ENCODE data around the gene RFLNA.

Gene RFLNA

GRCh38 chr12:124356221-124356620 is 61.3 kb downstream of the RFLNA start:
- TF ChIP-seq CTCF (conservative IDR thresholded peaks at IDR 0.05) (no peak), ZFX (IDR thresholded peaks at IDR 0.05) (no peak)
- H3K27ac ChIP-seq: no peak overlapping the region

- H3K27ac ChIP-seq: no peak overlapping the region
- no peak for TF ChIP-seq CTCF (conservative IDR thresholded peaks at IDR 0.05)
- TF ChIP-seq ZFX (IDR thresholded peaks at IDR 0.05): no peak
Measured at GRCh38 chr12:124357616-124358015, 62.7 kb downstream of the RFLNA start.

GRCh38 chr12:124358572-124358971 is 63.7 kb downstream of the RFLNA start:
- H3K27ac ChIP-seq: peak overlapping the region; percentile 92
- no peak for TF ChIP-seq ZFX (IDR thresholded peaks at IDR 0.05)
- TF ChIP-seq CTCF (conservative IDR thresholded peaks at IDR 0.05): no peak

DNA sequence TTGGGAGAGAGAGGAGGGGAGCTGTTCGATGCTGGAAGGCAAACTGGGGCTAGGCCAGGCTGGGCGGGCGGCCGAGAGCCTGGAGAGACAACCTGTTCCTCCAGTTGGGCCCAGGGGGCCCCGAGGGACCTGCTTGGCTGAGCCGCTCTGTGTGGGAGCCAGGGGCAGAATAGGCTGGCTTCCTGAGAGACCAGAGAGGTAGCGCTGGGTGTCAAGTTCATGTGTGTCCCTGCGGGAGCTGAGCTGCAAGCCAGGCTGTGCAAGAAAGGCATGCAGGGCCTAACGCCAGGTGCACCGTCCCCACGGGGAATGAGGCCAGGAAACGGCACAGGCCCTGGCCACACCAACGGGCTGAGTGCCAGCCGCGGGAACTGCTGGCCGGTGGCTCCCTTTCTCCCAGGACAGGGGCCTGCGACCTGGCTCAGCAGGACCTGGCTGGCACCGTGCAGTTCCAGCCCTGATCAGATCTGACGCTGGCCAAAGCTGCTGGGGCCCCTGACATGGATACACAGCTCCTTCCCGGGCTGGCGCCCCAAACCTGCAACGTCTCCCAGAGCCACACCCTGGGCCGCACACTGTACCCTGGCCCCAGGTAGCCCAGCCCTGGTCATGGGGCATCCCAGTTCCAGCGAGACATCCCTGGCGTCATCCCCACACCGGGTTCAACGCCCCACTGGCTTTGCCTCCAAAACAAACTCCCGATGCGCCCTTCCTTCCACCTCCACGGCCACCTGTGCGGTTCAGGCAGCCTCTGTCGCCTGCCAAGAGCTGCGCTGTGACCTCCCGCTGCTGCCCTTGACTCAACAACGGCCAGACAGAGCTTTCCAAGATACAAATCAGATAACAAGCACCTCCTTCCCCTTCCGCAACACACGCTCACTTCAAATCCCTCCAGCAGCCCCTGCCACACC is 65.0 kb downstream of the RFLNA start:
- TF ChIP-seq CTCF (conservative IDR thresholded peaks at IDR 0.05) (no peak), ZFX (IDR thresholded peaks at IDR 0.05) (no peak)
- peak overlapping the region; percentile 92 for H3K27ac ChIP-seq

DNA sequence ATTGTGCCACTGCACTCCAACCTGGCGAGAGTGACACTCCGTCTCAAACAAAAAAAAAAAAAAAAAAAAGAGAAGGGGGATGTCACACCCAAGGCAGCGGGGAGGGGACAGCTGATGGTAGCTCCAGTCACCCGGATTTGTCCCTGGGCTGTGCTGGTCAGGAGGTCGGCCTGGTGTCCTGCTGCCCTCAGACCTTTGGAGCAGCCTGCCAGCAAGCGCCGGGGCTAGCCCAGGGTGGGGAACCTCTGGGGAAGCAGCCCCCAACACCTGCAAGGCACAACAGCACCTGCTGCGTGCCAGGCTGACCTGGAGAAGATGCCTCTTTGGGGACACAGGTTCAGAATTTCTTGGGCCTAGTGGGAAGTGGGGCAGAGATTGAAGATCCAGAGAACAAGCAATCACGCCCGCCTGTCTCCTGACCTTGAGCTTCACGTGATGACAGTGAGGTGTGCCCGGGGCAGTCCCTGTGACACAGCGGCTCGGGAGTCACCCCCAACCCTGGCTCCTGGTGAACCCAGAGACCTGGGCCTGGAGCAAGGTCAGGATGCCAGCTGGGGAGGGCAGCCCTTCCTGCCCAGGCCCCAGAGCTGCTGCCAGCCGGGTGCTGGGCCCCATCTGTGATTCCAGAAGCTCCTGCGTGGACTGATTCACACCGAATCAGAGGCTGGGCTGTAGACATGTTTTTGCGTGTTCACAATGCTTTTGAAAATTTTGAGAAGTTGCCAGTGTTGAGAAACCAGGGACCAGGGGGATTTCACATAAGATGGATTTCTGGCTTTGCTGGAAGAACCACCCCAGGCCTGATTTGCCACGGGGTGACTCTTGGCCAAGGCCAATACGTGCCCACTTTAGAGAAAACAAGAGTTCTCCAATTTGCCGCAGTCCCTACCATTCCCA is 66.4 kb downstream of the RFLNA start:
- TF ChIP-seq ZFX (IDR thresholded peaks at IDR 0.05) (no peak), CTCF (conservative IDR thresholded peaks at IDR 0.05) (no peak)
- H3K27ac ChIP-seq: peak overlapping the region; percentile 92

DNA sequence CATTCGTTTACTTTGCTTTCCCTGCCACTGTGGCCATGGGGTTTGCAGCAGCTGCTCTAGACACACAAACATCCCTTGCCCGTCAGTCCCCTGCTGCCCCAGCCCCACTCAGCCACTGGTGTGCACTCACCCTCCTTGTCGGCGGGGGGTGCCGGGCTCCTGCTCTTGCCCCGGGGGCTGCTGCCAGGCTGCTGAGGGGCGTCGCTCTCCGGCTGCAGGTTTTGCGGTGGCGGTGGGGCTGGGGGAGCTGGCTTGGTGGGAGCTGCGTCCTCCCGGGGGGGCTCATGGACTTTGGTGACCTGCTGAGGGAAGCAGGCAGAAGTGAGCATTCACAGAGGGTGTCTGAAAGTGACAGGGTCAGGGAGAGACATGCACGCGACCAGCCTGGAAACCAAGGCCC is 67.1 kb downstream of the RFLNA start:
- no peak for TF ChIP-seq ZFX (IDR thresholded peaks at IDR 0.05)
- TF ChIP-seq CTCF (conservative IDR thresholded peaks at IDR 0.05): no peak
- peak overlapping the region; percentile 92 for H3K27ac ChIP-seq
